ENCODE results near the gene MAP3K13. TPM values are rescaled to one million over a fixed set of nuclear protein-coding genes. Genes with fewer than 3 reads are reported as not detected.

MAP3K13 gene
- total and polyA plus RNA-seq, 2 of the 13 experiments (the other 11 are each of a cell fraction or from before 2014, with no cell fraction given), result 24.2 to 26.5 TPM

DNA sequence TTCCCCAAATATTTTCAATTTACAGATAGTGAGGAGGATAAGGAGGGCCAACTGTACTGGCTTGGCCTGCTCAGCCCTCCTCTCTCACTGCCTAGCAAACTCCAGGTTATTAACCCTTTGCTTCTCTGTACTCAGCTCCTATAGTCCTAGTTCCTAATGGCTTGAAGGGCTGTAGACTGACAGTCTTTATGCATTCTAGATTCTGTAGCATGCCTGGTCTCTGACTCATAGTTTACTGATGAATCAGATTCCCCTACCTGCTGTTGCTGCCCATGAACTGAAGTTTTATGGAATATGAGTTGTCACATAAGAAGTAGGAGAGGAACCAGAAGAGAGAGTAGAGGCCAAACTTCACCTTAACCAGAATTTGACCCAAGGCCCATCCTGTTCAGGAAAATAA is 27.1 kb upstream of the MAP3K13 start (continued):
- TF ChIP-seq, protein P1, sequence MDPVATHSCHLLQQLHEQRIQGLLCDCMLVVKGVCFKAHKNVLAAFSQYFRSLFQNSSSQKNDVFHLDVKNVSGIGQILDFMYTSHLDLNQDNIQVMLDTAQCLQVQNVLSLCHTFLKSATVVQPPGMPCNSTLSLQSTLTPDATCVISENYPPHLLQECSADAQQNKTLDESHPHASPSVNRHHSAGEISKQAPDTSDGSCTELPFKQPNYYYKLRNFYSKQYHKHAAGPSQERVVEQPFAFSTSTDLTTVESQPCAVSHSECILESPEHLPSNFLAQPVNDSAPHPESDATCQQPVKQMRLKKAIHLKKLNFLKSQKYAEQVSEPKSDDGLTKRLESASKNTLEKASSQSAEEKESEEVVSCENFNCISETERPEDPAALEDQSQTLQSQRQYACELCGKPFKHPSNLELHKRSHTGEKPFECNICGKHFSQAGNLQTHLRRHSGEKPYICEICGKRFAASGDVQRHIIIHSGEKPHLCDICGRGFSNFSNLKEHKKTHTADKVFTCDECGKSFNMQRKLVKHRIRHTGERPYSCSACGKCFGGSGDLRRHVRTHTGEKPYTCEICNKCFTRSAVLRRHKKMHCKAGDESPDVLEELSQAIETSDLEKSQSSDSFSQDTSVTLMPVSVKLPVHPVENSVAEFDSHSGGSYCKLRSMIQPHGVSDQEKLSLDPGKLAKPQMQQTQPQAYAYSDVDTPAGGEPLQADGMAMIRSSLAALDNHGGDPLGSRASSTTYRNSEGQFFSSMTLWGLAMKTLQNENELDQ (CRISPR knock-in tag; IDR thresholded peaks at IDR 0.05; ENCODE audit: borderline replicate concordance), result no peak

DNA sequence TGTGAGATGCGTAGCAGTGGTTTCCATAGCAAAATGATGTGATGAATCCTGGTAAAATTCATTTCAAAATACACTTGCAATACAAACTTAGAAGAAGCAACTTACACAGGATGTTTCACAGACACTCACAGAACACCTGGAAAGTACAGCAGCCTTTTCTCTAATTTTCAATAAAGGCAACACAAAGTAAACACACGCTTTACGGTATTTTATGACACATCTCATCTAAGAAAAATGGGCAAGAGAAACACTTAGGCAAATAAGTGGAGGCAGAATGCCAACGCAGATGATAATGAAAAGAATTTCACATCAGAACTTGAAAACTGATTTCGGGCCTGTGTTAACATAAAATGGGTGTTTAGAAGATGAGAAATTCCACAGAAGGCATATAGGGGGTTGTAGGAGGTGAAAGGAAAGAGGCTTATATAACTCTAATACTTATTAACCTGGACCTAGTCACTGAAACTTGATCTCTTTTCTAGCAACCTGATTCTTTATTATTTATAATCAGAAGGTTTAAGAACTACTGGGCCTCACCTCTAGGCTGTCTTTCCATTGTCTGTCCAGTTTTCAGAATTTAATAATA is 25.6 kb upstream of the MAP3K13 start:
- WGBS (ENCODE audit: low lambda C conversion rate), result 36% methylated on average over 5 of the region's 5 CpGs
- H3K27me3 ChIP-seq (ENCODE audit: control insufficient read depth in 1 of 2, insufficient read depth in 2 of 2, low read length in 2 of 2), result no peaks in the 10 kb centered on the region
- peak; percentile 64 for DNase-seq (ENCODE audit: low spot score)
- ATAC-seq, result peak; percentile 80
- H3K4me3 ChIP-seq (replicated peaks in 1 of 3; ENCODE audit: insufficient read depth in 1 of 3, low read depth in 2 of 3, low read length in 3 of 3), result peak overlapping the region in 1 of 3 experiments; percentile 34; a peak in 3 of 6 replicates
- H3K9ac ChIP-seq (ENCODE audit: insufficient read depth, low read depth, low read length), result peak overlapping the region; percentile 27
- in situ Hi-C loops (cut with HindIII; ENCODE audit: extremely low pct_ligation_motif_present, low pct_unique_long_range_greater_than_20kb), result no loop called here
- CTCF ChIA-PET (ENCODE audit: low intra/inter-chr PET ratio, low total read pairs), result no interaction called here
- intact Hi-C loops (cut with micrococcal nuclease; ENCODE audit: unreplicated experiment), result no loop called here
- H3K4me1 ChIP-seq (ENCODE audit: insufficient read depth, low read length), result peaks cover 47% of the 10 kb centered on the region
- H4K20me1 ChIP-seq (ENCODE audit: insufficient read depth, low read length), result no peaks in the 10 kb centered on the region; the same call in 1 of the 2 replicates
- no peak overlapping the region for H2AFZ ChIP-seq (ENCODE audit: low read length)
- POLR2A ChIA-PET, result interaction anchor here (2.5 kb wide), 1 partner anchor 8 kb away, joined by 12 read pairs; no protein-coding TSS in a partner anchor
- H3K4me2 ChIP-seq (ENCODE audit: low read depth, low read length), result peak overlapping the region; percentile 65
- BruUV-seq (replicated peaks), result no TSS peak
- no peaks in the 10 kb centered on the region for H3K9me3 ChIP-seq (ENCODE audit: low read length)
- H3K79me2 ChIP-seq (ENCODE audit: insufficient read depth, low read length), result peaks cover 71% of the 10 kb centered on the region
- no peak for FAIRE-seq
- peaks cover 1 to 8% of the 10 kb centered on the region in 2 experiments; a peak in 2 of 5 replicates for H3K36me3 ChIP-seq (replicated peaks in 1 of 2; ENCODE audit: control insufficient read depth in 1 of 2, insufficient read depth in 2 of 2, low read length in 2 of 2)
- peak overlapping the region; percentile 72 for H3K27ac ChIP-seq (ENCODE audit: extremely low read length, insufficient read depth, low read length)
- TF ChIP-seq ZNF326 (CRISPR knock-in tag; IDR thresholded peaks at IDR 0.05; ENCODE audit: borderline replicate concordance), result no peak
- TF ChIP-seq HMG20A (CRISPR knock-in tag; IDR thresholded peaks at IDR 0.05; ENCODE audit: borderline replicate concordance), result peak; percentile 49; the same call in 1 of the 2 replicates
- peak; percentile 51; the same call in 1 of the 2 replicates for TF ChIP-seq RXRB (CRISPR knock-in tag; IDR thresholded peaks at IDR 0.05; ENCODE audit: borderline replicate concordance)
- TF ChIP-seq ETV6 (CRISPR knock-in tag; conservative IDR thresholded peaks at IDR 0.05), result no peak
- TF ChIP-seq BHLHE40 (IDR thresholded peaks at IDR 0.05; ENCODE audit: low read length), result no peak
- TF ChIP-seq TCF7L2 (IDR thresholded peaks at IDR 0.05; ENCODE audit: low read depth, low read length), result no peak
- peak; percentile 32; the same call in 1 of the 2 replicates for TF ChIP-seq SOX5 (CRISPR knock-in tag; IDR thresholded peaks at IDR 0.05; ENCODE audit: borderline replicate concordance)
- TF ChIP-seq FLYWCH1 (CRISPR knock-in tag; IDR thresholded peaks at IDR 0.05), result no peak
- no peak for TF ChIP-seq ZNF83 (CRISPR knock-in tag; IDR thresholded peaks at IDR 0.05; ENCODE audit: borderline replicate concordance)
- no peak for TF ChIP-seq FOSL2 (CRISPR knock-in tag; IDR thresholded peaks at IDR 0.05)
- TF ChIP-seq CREB1 (IDR thresholded peaks at IDR 0.05), result no peak
- no peak for TF ChIP-seq CREB1 (CRISPR knock-in tag; IDR thresholded peaks at IDR 0.05)
- TF ChIP-seq RFX1 (IDR thresholded peaks at IDR 0.05), result no peak
- TF ChIP-seq SOX13 (IDR thresholded peaks at IDR 0.05), result no peak
- TF ChIP-seq SOX13 (CRISPR knock-in tag; conservative IDR thresholded peaks at IDR 0.05 in 1 of 2, IDR thresholded peaks at IDR 0.05 in 1 of 2), result peak in 1 of 2 experiments; percentile 22; a peak in 2 of 4 replicates
- no peak for TF ChIP-seq SOX6 (IDR thresholded peaks at IDR 0.05)
- peak; percentile 33; the same call in 1 of the 2 replicates for TF ChIP-seq SOX6 (CRISPR knock-in tag; IDR thresholded peaks at IDR 0.05)
- no peak for TF ChIP-seq ZSCAN29 (CRISPR knock-in tag; conservative IDR thresholded peaks at IDR 0.05)
- TF ChIP-seq MLLT10 (CRISPR knock-in tag; IDR thresholded peaks at IDR 0.05), result no peak
- no peak for TF ChIP-seq GTF2F1 (IDR thresholded peaks at IDR 0.05; ENCODE audit: low read length)
- no peak for TF ChIP-seq HOXA5 (CRISPR knock-in tag; IDR thresholded peaks at IDR 0.05)

Measured in HepG2 (cell line).